Fibroblast of skin of abdomen (primary cell): Measurements from ENCODE around the gene SMIM13.
A peak's percentile ranks its signal among the peaks of the same experiment; 100 is the strongest.

Experiments
- DNase-seq: peaks from one replicate; pipeline ENCODE4 v3.0.0-alpha.2; 2013

Gene SMIM13

DNA sequence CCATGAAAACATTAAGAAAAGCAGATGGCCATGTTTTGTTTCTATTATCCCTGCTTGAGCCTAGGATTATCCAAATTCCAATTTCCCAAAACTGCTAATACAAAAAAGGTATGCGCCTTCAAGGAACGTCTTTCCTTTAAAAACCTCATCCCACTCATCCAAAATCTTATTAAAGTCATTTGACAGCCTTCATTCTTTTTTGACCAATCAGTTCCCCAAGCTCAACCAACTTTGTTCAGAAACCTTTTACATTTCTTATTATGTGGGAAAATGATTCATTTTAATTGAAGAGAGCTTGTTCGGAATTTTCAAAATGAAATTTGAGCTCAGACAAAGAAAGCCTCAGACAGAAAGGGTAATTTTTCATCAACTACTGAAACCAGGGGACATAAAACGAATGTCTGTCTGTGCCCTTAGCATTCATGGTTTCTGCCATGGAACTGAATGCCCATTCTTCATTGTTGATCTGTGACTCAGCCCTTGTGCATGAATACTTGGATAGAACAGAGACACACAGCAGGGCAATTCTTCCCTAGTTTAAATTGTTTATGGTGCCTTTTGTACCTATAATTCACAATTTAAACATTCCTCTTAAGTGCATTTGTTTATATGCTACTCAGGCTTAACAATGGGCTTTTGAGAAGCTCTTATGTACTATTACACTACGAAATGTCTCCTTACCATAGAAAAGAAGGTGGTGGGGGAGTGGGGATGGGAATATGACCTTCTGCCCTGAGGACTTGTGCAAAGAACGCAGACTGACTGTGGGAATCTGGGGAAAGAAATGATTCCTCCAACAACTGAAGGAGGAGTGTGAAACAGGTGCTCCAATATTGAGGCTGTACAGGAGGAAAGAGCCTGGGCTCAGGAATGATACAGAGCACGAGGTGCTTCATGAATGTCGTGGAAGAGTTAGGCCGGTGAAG lies 67.7 kb downstream of the SMIM13 start:
- DNase-seq = peak; percentile 52

DNA sequence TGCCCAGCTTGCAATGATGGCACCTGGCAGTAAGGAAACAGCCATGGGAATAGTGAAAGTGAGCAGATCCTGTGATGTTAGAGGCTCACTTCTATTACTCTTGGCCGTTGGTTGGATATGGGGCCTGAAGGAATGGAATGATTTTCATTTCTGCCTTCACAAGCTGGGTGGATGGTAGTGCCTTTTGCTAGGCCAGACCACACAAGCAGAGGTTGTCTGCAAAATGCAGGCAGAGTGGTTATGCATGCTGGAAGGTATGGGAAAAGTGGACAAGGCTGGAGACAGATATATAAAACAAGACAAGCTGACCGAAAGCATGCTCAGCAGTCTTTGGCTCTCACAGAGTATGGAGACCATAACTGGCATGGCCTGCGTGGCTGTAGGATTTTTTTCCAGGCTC lies 68.6 kb downstream of the SMIM13 start:
- no peak for DNase-seq

DNA sequence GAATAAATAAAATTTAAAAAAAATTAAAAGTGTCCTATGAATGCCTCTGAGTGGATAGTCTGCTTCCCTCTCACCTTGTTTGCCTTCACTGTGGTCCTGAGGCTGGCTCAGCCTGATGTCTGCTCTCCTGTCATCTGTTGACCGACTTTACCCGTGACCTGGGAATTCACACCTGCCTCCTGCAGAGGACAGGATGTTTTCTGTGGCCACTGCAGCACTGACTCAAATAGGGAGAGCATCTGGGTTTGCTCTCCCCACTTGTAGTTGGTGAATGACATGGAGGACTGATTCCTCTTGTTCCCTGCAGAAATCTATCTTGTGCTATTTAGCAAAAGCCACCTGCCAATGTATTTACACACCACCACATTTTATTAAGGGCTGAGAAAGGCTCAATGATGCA lies 70.3 kb downstream of the SMIM13 start:
- DNase-seq = no peak

DNA sequence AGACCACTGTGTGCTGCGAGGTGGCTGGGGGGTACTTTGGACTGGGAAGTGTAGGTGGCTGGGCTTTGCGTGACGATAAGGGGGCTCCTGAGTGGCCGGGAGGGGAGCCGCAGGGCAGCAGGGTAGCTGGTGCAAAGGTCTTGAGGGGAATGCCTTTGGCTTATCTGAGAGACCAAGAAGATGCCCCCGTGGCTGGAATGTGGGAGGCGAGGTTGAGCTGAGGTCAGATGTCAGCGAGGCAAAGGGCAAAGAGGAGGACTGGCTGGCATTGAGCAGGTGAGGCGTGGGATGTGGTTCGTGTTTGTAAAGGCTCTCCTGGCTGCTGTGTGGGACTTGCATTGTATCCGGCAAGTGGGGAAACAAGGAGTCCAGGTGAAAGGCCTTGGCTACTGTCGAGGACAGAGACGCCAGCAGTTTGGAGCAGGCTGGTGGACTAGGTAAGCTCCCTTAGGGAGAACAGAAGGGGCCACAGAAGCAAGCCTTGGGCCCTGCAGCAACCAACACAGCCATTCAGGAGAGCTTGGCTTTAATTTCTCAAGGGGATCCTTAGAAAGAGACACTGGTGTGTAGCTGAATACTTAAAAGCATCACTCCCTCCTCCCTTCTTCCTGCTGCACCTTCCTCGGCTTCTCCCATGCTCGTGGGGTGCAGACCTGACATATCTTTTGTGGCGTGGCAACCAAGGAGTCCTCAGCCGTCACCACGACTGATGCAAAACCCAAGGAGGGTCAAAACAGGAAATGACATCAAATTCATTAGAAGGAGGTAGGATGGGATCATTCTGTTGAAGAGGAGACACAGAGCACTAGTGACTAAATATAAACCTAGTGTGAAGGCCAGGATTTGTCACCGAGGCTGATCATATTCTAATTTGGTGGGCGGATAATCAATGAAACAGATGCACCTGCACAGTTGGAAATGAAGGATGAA lies 71.3 kb downstream of the SMIM13 start:
- no peak for DNase-seq

DNA sequence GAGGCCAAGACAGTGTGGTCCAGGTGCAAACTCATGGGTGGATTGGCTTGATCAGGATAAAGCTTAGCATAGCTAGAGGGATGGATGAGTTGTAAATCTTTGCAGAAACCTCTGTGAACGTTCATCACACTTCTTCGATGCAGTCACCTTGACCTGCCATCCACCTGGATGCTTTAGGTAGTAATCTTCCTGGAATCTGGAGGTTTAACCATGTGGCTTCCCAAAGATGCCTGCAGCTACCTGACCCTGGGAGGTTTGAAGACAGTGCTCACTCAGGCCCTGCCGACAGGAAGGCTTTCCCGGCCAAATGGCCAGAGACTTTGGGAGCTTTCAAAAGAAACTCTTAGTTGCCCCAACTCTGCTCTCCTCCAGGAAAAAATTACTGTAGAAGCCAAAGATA lies 73.3 kb downstream of the SMIM13 start:
- DNase-seq = no peak

DNA sequence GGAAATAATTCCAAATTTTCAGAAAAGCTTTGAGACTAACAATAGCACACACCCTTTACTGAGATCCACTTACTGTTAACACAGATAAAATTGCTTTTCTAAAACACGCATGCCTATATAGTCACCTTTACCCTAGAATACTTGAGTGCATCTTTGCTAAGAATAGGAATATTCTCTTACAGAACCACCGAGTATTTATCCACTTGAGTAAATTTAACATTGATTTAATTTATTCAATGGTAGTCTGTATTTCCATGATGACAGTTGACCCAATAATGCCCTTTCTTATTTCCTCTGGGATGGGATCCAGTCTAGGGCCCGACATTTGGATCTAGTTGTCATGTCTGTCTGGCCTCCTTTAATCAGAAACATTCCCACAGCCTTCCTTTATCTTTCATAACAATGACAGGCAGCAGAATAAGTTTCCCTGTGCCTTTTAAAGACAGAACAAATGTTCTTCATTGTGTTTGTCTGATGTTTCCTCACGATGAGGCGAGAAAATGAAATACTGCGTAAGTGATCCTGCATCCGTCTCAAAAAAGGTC lies 74.5 kb downstream of the SMIM13 start:
- DNase-seq = no peak

DNA sequence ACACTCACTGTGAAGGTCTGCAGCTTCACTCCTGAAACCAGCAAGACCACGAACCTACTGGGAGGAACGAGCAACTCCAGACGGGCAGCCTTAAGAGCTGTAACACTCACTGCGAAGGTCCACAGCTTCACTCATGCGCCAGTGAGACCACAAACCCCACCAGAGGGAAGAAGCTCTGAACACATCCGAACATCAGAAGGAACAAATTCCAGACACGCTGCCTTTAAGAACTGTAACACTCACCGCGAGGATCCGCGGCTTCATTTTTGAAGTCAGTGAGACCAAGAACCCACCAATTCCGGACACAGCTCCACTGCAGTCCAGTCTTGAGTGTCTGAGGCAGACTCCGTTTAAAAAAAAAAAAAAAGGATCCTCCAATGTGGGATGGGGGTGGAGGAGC lies 78.3 kb downstream of the SMIM13 start:
- no peak for DNase-seq

DNA sequence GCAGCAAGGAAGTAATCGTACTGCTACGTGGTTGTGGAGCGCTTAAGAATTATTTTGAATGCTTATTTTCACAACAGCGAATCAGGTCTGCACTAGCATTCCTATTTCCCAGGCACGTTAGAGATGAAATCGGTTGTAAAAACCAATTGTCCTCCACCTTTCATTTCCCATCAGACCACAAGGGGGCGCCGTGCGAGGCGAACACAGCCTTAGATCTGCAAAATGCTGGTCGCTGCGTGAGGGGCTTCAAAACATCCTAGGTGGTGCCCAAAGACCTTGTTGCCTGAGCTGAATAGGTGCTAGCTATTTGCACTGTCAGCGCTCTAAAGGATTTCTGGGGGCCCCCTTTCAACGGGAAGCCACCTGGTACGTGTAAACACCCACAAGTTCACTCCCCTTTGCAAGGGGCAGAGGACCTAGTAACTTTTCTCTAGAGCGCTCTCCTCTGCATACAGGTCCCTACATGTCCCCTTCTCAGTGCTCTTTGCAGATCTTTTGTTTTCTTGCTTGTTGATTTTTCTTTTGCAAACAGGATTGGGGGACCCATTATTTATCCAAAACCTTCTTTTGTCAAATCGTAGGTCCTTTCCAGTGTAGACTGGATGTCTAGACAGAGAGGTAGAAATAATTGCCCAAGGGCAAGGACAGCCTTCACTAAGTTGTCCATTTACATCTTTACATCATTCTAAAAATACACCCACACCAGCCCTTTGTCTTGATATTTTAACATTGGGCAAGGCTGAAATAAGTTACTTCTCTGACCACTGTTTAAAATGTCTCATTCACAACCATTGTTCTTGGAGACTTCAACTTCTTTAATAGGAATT lies 79.1 kb downstream of the SMIM13 start:
- DNase-seq = peak; percentile 45

DNA sequence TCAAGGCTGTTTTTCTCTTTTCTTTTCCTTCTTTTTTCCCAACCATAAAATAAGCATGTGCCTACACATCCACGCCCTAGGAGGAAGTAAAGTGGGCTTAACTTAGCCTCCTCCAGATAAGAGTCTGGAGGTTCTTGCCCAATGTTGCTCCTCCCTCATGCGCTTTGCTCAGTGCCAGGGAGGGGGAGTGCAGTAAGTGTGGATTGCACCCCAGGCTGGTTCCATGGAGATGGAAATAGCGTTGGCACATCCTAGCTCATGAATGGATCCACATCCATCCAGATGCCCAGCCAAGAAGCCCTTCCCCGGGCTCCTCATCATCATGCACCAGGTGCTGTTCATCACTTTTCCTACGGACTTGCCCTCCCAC lies 80.6 kb downstream of the SMIM13 start:
- no peak for DNase-seq

DNA sequence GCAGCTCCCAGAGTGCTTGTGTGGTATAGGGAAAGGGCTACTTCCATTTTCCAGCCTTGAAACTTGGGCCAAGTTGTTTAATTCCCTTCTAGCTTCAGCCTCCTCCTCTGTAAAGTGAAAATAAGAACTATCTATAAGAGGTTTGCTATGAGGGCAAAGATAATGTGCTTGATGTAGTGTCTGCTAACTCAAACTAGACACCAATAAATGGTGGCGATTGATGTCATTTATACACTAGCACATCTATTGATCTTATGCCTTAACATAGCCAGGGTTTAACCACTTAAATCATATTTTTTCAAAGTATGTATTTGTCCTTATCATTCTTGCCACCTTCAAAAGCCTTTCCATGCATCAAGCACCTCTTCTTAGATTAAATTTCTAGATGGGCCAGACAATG lies 83.6 kb downstream of the SMIM13 start:
- DNase-seq = no peak

DNA sequence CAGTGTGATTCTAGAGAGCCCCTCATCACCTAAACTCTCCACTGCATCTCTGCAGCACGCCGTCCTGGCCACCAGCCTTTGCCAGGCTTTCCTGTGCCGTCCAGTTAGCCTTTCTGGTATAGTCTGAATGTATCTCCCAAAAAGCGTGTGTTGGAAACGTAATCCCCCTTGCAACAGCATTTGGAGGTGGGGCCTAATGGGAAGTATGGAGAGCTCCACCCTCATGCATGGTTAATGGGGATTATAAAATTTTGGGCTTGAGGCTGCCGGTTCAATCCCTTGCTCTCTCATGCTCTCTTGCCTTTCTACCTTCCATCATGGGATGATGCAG lies 85.4 kb downstream of the SMIM13 start:
- DNase-seq = no peak

DNA sequence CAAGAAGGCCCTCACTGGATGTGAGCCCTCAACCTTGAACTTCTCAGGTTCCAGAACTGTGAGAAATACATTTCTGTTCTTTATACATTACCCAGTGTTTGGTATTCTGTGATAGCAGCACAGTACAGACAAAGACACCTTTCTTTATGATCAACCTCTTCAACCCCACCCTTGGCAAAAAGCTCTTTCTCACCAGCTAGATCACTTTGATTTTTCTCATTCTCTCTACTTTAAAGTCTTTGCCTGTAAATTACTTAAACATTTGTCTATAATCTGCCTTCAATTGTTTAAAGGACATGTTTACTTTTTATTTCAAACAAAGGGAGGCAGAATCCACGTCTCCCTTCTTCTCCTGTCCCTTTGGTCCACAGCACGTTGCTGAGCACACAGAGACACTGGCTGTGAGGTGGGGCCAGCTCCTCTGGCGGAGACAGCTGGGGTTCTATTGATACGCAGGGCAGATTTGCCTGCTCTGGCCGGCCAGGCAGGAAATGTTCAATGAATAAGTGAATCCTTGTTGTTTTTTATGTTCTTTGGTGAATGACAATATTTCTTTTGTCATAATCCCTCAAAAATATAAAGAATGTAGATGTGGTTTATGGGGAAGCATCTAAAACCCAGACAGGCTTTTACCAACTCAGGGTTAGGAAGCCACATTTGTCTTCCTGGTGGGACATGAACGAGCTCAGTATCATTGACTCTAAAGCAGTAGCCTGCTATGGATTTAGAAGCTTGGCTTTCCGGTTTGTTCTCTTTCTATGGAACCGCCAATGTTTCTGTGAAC lies 86.0 kb downstream of the SMIM13 start:
- peak; percentile 61 for DNase-seq

DNA sequence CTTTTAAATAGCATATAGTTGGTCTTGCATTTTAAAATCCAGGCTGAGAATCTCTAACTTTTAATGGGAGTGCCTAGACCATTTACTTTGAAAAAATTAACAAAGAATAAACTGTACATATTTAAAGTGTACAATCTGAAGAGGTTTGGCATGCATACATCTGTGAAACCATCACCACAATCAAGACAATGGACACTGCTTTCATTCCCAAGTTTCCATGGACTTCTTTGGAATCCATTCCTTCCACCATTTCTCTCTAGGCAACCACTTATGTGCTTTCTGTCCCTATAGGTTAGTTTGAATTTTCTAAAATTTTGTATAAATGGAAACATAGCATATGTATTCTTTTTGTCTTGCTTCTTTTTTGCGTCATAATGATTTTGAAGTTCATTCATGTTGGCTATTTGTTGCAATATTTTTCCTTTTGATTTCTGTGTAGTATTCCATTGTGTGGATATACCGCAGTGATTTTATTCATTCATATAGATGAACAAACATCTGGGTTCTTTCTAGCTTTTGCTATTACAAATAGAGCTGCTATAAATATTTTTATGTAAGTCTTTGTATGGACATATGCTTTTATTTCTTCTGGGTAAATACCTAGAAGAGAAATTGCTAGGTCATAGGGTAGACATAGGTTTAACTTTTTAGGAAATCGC lies 88.0 kb downstream of the SMIM13 start:
- DNase-seq = no peak

DNA sequence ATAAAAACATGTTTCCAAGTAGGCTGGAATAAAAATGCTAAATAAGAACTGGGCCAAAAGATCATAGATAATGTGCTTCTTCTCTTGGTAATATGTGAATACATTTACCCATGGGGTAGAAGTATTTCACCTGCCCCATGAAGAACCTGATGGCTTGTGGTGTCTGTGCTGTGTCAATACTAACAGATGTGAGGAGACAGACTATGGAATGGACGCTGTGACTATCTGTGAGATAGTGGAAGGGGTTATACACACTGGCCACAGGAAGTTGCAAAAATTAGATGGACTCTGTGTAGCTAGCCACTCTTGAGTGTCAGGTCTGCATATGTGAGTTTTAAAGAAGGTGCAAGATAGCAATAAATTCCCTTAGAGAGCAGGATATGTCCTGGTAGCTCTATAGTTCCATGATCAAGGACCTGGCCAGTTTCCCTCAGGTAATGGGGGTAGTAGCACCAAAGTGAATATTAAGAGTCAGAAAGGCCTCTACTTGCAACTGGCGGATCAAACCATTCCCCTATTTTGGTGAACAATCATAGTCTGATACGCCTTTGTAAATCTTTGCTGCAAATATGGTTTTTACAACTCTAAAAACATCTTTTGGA lies 90.2 kb downstream of the SMIM13 start:
- no peak for DNase-seq

DNA sequence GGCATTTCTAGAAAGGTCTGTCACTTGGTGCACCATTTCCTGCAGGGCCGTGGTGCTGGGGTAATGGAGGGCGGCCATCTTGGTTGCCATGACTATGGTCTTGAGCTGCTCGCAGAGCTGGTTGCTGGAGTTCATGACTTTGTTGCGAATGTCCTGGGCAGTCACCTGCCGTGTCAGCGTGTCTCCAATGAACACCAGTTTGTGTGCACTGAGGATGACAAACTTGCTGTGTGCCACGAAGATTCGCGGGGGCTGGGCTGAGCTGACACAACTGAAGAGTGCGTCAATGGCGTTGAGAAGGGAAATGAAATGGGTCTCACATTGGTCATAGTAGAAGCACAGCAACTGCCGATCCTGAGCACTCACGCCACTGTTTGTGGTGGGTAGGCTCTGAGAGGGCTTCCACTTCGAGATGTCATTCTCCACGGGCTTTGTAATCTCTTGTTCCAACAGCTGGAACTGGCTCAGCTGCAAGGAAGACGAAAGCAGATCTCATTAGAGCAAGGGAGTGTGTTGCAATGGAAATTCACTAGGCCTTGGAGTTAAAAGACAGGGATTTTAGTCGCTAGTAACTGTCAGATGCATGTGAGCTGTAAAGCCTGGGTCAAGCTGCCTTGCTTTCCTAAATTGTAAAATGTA lies 91.7 kb downstream of the SMIM13 start:
- DNase-seq = no peak

DNA sequence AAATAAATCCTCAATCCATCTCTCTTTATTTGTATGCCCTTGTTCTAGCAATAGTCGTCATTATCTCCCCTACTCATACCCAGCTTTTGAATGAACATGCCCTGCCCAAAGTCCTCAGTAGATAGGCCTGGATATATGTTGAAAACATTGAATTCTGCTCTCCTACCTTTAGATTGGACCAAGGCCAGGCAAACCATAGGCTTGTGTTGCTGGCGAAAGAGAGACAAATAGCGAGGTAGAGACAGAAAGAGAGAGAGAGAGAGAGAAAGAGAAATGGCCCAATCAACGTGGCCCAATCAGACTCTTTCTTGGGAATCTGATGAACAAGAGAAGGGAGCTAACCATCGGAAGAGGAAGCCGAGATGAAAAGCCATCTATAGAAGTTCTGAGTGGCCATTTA lies 93.7 kb downstream of the SMIM13 start:
- DNase-seq = no peak
